GM12891 (cell line): ENCODE results near the gene SLK.

Experiments
- POLR2A ChIP-seq: IDR thresholded peaks from 2 replicates; pipeline ENCODE4 v1.6.1; 2011; ENCODE audit warnings: low read depth, low read length, control low read depth
- SPI1 ChIP-seq: IDR thresholded peaks from 2 replicates; pipeline ENCODE4 v1.6.1; 2011; ENCODE audit warnings: low read depth, low read length, control low read depth

GRCh38 chr10:103951183-103951582, 15.8 kb upstream of the SLK start:
- TF ChIP-seq POLR2A, result no peak
- no peak for TF ChIP-seq SPI1
